Nucleus accumbens (tissue), 56 donors: Measurements from ENCODE around the gene VSIG2.

Source experiments
- DNase-seq, 56 donors: peaks; one replicate each; lab custom pipeline; 2025; lab: John Stamatoyannopoulos, UW

VSIG2 gene

DNA sequence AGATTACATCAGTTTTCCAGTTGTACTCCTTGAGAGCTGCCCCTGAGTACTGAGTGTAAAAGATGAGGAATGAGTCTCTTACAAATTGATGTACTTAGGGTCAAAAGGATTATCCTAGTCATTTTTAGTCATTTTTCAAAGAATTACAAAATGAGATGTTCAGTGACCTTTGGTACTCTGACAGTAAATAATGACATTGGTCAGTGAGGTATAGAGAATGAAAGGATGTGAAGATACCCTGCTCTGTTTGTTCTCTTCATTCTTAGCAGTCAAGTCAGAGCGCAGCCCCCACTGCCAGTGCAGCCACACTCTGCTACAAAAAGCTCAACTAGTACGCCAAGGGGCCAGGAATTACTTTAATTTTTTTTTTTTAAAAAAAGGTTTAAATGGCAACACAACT, 14.1 kb upstream of the VSIG2 start:
- no peak for DNase-seq

DNA sequence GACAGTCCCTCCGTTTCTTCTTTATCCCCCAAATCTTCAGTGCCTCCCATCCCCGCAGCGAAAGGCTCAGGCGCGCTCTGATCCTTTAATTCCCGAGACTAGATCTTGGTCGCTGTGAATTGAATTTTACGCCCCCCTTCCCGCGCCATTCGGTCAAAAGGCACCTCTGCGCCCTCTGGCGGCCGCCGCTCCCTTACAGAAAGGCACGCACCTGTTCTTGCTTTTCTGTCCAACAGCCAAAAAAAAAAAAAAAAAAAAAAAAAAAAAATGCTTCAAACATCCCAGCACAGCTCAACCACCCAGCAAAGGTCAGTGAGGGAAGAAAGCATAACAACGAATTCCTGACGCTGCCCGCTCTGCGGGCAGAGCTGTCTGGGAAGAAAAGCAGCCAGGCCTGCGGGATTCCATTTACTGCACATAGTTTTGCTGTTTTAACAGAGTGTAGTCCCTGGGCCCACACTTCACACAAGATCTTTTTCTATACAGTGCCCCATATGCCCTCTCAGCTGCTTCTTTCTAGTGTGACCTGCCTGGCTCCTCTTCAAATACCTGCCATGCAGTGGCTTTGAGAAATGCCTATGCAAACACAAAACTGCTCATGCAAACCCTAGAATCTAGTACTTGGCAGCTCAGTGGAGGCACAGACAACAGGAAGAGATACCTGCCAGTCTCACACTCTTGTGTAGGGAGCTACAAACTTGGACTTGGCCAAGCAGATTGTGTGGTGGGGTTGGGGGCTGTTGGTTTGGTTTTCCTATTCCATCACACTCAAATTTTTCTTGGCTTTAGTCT, 11.3 kb upstream of the VSIG2 start:
- DNase-seq, result peak in 46 of 56 donors; percentile 11 to 89 (median 50)

DNA sequence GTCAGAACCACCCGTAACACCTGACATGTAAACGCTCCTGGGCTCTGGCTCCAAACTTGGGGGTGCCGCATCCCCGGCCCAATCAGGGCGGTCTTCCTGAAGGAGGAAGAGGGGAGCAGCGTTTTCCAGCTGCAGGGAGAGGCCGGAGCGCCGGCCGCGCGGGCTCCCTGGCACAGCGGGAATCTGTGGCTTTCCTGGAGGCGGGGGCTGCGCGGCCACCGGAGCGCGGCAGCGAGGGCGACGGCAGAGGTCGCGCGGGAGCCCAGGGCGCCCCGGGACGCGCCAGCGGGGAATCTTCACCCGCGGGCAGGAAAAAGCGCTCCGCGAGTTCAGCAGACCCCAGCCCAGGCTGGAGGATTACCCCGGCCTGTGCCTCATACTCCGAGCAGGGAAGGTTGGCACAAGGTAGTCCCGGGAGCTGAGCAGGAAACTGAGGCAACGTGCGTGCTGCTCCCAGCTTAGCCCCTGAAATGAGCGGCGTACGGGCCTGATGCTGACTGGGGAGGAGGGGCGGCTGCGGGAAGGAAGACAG, 10.6 kb upstream of the VSIG2 start:
- DNase-seq, result no peak

DNA sequence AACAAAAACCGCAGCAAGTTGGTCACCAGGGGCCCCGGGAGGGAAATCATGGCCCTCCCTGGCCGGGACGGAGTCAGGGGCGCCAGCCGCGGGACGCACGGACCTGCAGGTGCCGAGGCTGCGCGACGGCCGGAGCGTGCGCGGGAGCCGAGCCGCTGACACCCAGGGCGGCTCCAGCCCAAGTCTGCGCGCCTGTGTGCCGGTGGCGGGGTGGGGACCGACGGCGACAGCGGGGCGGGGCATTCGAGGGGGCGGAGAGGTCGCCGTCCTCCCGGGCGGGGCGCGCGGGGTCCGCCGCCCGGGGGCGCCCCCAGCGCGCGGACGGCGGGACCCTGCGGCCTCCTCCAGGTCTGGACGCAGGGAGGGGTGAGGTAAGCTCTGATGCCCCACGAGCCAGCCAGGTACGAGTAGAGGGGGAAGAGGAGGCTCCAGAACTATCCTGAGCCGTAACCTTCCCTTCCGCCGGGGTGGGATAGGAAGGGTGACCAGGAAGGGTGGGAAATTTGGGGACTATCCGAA, 10.1 kb upstream of the VSIG2 start, which contains the start of gene ESAM:
Gene ESAM (minus strand): TSS at position 186 of the 519 bp plus-strand sequence. CDS start 136 bp downstream, at position 50.
- no peak for DNase-seq

DNA sequence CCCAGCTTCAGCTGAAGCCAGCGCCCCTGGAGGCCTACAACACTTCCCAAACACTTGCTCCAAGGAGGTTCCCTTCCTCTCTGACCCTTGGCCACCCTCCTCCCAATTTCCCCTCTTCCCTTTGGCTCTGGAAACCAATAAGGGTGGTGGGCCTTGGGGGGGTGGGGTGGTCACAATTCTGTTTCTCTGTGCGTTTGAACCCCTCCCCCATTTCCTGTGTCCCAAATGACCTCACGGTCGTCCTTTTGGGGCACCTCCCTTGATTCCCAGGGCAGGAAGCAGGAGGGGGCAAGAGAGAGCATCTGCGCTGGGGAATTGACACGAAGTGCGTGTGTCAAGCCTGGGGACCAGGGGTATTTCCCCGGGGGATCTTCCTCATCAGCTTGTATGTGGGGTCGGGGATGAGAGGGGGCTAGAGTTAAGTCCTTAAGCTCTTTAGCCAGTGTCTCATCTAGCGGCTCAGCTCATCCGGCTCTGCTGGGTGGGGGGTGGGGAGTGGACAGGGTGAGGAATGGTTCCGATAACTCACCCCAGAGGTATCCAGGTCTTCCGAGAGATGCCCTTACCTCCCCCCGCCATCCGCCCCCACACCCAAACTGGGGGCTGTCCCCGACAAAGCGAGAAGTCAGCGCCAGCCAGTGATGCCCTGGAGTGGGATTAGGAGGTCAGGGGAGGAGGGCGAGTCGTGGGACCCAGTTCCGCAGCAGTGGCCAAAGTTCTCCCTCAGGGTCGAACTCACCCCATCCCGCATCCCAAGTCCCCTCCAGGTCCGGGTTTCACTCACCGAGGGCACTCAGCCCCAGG, 9.4 kb upstream of the VSIG2 start:
- DNase-seq, result no peak

DNA sequence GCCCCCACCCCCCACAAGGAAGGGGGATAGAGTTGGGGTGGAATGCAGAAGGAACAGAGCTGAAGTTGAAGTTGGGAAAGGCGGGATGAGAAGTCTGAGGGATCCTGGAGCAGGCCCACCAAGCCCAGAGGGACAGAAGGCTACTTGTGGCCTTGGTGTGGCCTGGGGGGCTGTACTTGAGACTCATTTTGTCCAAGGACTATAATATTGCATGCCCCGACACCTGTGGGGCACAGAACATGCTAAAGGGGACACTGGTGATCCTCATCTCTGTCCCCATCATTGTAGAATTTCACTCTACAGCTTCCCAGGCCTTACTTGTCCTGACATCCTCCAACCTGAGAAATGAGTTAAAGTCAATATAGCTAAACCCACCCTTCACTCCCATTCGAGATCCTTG, 8.8 kb upstream of the VSIG2 start:
- DNase-seq, result no peak

DNA sequence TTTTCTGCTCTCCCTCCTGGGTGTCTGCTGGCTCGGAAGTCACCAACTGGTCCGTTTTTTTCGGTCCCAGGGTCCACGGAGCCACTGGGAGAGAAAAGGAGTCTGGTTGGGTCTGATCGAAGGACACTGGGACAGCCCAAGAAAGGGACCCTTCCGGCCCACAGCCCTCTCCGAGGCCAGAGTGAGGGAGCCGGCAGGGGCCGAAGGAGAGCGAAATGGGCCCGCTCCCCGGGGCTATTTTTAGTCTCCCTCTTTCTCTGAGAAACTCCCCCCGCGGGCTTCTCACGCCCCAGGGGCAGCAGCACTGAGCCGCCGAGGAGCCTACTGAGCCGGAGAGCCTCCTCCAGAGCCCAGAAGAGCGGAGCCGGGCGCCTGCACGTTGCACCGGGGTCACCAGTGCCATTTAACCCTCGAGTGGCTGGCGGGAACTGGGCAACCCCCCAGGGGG, 8.2 kb upstream of the VSIG2 start:
- no peak for DNase-seq

DNA sequence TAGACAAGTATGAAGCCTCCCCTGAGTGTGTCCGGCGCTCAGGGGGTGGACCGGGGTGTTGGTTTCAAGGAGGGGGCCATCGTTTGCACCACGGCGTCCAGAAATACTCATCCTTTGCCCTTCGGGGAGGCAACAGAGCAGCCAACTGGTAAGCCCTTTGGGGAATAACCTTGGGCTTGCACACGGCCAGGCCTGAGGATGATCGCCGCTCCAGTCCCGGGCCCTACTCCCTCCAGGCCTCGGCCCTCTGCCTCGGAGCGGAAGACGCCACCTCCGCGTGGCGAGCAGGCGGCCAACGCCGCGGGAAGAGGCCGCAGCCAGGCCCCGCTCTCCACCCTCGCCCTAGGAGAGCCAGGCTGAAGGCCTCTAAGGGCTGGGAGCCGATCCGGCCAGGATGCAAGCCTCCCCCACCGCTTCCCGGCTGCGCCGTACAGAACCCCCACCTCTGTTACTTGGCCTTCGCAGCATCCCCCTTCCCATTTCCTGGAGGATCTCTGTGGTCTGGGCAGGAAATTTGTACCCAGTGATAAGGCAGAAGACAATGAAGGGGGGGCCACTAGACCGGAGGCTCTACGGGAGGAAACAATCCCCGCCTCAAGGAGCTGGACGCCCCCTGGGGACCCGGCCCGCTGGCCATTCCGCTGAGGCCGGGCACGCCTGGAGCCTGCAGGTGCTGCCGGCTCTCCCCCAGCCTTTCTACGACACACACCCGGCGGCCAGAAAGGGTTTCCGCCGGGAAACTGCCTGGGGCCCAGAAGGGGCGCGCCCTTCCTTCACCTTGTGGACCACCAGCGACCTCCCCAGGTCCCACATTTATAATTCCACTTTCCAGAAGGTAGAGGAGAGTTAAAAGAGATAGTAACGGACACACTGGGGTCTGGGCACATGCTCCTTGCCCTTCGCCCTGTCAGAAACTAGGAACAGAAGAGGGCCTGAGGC, 7.5 kb upstream of the VSIG2 start:
- no peak for DNase-seq

DNA sequence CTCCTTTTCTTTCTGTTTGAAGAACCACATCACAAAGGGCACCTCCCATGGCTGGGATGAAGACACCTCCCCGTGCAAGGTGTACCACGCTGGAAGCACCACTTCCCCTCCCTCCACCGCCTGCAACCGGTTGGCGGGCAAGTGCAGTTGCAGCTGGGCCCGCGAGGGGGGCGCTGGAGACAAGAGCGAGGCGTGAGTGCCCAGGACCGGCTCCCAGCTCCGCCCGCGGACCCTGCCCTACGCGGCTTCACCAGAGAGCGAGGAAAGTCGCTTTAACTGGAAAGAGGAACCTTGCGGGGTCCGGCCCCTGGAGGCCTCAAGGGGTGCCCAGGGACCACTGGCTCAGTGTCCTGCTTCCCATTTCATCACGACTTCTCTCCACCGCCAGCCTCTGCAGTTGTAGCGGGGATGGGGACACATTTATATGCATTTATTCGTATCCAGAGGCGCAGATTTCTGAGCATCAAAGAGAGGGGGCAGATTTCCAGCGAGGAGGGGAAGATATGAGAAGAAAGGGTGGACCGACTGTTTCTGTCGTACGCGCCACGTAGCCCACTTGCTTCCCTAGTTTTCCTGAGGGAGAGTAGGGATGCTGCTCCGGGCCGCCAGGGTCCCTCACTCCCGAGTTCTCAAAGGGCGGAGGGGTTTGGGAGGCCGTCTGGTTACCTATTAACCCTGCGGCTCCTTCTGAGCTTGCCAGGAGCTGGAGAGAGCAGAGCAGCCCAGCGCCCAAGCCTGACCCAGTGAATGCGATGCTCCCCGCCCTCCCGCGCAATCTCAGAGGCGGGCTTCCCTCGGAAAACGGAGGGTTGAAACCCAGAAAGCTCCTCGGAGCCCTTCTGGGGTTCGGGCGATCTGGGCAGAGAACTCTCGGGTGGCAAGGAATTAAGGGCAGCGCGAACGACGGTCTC, 6.6 kb upstream of the VSIG2 start:
- DNase-seq, result peak in 43 of 56 donors; percentile 4 to 78 (median 43)

DNA sequence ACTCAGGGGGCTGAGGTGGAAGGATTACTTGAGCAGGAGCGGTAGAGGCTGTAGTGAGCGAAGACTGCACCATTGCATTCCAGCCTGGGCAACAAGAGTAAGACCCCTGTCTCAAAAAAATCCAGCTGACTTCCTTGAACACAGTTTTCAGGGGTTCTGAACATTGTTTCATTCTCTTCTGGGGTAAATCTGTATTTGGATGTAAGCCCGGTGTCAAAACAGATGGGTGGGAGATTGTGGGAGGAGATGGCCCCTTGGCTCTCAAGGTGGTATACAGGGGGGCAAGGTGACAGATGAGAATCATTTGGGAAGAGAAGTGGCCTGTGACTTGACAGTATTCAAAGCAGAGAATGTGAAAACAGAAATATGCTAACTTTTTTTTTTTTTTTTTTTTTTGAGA, 5.3 kb upstream of the VSIG2 start:
- no peak for DNase-seq

DNA sequence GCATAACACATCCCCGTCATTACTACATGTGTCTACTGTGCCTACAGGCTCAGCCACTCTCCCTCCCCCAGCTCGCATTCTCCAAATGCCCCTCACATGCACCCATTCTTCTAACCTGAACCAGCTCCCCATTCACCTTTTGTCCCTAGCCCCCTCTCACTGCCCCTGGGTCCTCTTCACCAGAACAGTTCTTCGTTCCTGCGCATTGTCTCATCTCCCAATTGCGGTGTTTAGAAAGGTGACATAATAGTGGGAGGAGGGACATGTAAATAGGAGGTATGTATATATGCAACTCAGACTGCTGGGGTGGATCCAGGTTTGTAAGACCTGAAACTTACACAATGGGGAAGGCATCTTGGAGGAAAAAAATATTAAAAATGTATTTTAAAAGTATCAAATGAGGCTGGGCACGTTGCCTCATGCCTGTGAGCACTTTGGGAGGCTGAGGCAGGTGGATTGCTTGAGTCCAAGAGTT, 4.7 kb upstream of the VSIG2 start:
- no peak for DNase-seq

DNA sequence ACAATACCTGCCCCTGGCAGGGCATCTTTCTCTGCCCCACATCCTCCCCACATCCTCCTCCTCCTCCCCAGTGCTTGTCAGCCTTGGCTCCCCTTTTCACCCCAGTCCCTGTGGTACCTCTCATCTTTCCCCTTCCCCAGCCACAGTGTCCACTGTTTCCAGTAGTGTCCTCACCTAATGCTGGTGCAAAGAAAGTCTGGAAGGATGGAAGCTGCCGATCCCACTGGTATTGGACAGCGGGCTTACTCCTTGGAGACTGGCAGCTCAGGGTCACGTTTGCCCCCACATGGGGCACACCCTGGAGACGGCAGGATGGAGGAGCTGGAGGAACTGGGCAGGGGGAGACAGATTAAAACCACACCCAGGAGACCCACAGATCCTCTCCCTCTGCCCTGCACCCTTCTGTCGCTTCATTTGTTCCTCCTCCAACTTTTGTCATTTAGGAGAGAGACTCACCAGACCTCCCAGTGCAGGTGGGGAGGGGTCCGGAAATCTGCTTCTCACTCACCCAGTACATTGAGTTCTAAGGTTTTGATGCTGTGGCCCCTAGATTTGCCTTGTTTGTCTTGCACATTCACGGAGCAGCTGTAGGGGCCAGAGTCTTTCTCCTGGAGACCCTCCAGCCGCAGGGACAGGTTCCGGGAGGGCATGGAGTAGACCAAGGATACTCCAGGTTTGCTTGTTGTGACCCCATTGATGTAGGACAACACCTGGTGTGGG, 4.1 kb upstream of the VSIG2 start:
- no peak for DNase-seq

DNA sequence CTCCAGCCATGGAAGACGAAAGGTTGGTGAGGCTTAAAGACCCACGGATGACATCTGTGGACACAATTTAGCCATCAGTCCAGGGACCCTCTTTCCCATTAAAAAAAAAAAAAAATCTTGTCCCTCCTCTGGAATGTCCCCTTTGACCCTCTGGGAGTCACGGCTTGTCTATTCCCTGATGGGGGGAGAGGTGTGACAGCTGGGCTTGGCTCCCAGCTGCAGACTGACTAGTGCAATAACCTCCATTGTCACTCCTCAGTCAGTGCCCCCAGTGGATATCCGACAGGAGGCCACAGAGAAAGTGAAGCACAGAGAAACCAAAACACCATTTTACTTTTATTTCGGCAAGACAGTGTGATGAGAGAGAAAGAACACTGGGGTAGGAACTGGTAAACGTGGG, 2.7 kb upstream of the VSIG2 start:
- no peak for DNase-seq

DNA sequence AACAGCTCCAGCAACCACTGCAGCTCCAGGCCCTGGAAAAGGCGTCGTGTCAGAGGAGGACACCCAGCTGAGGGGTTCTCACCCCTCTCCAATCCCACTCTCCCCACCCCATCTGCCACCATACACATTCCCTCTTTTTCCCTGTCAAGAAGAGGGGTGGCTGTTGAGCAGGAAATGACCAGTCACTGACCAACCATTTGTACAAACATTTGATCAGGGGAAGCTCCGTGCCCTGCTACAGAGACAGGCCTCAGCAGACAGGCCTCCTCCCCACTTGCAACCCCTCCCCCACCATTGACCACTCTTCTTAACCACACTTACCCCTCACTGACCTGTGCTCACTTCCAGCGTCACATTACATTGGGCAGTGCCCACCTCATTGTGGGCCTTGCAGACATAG, 2.3 kb upstream of the VSIG2 start:
- DNase-seq, result no peak

DNA sequence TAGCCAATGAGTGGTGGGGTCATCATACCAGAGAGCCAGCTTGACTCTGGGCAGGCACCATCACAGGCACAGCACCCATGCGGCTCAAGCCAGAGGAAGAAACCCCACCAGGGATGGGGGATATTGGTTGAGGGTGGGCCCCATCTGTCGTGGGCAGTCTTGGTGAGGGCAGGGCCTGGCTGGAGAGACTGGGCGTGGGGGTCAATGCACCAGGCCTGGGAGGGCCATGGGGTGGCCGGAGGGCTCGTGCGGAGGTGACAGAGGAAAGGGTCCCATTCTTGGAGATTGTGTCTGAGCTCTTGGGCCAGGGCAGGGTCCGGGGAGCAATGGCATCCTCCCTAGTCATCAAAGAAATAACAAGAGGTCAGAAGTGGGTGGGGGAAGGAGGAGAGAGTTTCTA, 1.6 kb upstream of the VSIG2 start:
- no peak for DNase-seq

DNA sequence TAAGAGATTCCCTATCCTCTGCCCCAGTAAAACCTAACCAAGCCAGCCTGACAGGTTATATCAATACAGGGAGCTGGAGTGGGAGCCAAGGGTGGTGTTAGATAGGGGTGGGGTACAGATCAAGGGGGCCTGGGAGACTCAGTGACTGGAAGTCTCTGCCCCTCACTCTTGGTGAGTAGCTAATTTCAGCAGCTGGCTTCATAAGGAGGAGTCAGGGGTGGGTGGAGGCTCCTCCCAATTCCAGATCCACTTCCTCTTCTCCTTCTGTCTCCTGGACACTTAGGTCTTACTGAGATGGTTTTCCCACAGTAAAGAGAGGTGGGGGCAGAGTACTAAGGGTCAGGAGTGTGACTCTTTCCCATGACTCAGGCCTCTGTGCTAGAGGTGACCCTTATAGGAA, 1.1 kb upstream of the VSIG2 start:
- no peak for DNase-seq

DNA sequence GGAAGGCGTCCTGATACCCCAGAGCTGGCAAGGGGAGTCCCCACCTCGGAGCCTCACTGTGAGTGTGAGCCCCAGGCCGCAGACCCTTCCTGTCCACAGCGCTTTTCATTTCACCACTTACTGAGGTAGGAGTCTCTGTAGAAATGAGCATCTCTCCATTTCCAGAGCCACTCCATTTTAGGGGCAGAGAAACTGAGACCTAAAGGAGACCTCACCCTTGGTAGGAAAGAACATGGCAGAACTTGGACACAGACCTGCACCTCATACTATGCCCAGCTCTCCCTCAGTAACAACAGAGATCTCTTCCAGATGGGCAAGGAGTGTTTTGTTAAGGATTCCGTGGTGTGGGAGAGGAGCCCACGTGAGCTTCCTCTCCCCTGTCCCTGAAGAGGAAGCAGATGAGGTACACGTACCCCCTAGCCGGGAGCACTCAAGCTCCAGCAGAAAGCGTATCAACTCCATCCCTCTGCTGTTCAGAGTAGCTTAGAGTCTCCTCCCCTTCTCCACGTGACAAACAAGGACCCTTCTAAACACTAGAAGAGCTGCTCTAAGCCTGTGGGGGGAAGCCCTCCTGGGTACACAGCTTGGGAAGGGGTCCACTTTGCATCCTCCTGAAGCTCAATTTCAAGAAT, 532 bp upstream of the VSIG2 start:
- no peak for DNase-seq

DNA sequence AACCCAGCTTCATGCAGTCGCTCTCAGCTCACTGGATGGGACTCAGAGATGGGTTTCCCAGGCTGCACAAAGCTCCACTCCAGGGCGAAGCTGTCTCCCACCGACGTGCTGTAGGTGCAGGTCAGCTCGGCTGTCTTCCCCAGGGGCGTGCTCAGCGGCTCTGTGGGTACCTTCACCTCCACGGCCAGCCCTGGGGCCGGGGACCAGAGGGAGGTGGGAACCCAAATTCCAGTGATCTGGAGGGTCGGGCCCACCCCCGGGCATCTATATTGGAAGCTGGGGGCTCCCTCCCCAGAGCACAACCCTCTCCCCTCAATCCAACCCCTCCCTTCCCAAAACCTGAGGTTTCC, 689 bp downstream of the VSIG2 start:
- no peak for DNase-seq
